NCI-H526 treated with DMSO at 0.1 percent for 48 hours (cell line): ENCODE results near the gene STAT4.
"Not testable (repeated sequence)": the region's sequence is repeated elsewhere in the genome, so short reads cannot be mapped to it uniquely, and the experiment has no call there.

Experiments
- DNase-seq: peaks from one replicate; lab custom pipeline; 2025; lab: John Stamatoyannopoulos, UW

Gene STAT4

DNA sequence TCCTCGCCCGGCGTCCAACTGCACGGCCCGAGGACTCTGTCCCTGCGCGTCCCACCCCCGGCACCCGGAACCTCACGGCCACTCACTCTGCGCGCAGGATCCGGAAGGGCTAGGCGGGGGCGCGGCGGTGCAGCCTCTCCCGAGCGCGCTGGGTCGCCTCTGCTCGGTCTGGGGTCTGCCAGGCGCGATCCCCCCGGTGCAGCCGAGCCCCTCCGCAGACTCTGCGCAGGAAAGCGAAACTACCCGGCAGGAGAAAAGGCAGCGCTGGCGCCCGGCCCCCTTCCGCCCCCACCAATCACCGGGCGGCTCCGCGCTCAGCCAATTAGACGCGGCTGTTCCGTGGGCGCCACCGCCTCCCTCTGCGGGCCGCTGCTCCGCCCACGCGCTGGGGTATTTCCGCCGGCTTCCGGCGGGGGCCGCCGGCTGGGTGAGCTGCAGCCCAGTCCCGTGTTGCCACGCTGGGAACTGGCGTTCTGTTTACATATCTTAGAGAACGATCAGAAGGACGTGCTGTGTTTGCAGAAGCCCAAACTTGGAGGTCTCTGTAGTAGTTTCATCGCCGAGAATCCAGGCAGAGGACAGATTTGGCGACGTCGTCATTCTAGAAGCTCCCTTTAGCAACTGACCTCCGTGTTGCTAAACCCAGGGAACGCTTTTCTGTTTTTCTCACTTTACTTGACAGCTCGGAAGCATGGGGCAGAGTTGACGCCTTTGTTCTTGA is 136.7 kb downstream of the STAT4 start, which contains the start of gene STAT1:
Gene STAT1 (minus strand): TSS at position 240 of the 721 bp plus-strand sequence. CDS start 4,168 bp downstream, outside the sequence.
- DNase-seq, result peak; percentile 89

DNA sequence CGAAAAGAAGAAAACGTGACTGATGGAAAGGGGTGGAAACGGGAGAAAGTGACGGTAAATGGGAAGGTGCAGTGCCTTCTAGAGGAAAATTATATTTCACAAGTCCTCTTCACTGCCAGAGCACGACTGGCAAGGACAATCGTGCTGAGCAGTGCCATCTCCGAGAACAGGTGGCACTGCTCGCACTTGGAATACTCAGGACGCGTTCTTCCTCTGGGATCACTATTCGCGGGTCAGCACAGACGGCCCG is 137.2 kb downstream of the STAT4 start:
- DNase-seq, result peak; percentile 67

DNA sequence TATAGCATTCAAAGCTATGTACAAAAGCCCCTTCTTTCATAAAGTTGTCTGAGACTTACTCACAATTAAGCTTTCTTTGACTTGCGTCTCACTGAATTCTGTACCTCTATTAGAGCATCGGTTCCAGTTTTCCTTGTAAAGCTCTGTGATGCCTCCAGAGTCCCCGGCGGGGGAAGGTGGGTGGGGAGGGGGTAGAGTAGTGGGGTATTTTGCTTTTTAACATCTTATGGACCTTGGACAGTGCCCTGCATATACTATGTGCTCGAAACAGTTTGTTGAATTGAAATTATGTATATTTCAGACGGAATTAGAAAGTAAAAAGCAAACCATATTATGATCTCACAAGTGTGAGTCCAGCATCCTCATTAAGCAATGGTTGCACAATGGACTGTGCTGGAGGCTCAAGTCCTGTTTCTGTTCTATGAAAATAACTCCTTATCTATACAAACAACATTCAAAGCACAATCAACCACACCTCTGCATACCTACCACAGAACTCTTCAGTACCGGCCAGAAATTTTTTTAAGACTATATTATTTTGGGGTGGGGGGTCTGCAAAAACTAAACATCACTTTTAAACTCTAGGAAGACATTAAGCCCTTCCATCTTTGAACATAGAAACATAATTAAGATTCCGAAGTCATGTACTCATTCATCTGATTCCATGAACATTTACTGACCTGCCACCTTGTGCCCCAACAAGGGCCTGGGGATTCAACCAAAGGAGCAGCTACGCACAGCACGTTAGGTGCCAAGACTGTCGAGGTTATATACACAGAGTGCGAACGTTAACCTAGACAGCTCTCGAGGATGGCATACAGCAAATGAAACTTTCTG is 137.7 kb downstream of the STAT4 start:
- DNase-seq, result peak; percentile 32

DNA sequence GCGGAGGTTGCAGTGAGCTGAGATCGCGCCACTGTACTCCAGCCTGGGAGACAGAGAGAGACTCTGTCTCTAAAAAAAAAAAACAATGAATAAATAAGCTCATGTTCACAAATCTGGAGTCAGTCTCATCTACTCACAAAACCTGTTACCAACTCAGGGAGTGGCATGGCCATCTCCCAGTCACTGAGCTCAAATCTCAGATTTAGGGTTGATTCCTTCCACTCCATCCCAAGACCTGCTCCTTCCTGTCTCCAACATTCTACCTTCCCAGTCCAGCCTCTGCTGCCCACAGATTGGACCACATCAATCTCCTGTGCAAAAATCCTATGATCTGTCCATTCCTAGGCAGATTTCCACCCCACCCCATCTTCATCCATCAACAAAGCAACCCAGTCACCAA is 138.4 kb downstream of the STAT4 start:
- DNase-seq, result no peak

DNA sequence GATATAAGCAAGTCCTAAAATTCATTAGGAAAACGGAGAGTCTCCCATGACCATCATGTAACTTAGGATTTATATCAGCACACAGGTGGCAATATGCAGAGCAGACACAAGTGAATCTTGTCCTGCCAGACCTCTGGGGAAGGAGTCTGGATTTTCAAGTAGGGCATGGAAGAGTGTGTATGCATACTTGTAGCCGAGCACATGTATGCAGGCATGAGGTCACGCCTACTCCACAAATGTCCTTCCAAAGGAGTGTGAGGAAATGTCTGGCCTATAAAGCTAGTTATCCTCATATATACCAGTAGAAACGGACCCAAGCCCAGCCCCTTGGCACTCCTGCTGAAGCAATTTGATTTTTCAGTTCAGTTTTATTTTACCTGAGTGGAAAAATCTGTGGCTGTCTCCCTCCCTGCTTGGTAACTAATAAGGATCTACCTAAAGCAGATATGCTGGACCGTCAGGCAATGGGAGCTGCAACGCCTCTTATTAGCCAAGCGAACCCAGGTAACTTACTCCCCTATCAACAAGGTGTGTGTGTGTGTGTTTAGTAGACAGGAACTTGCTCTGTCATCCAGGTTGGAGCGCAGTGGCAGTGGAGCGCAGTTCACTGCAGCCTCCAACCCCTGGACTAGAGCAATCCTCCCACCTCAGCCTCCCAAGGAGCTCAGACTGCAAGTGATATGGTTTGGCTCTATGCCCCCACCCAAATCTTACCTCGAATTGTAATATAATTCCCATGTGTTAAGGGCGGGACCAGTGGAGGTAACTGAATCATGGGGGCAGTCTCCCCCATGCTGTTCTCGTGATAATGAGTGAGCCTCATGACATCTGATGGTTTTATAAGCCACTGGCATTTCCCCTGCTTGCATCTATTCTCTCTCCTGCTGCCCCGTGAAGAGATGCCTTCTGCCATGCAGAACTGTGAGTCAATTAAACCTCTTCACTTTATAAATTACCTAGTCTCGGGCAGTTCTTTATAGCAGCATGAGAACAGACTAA is 139.6 kb downstream of the STAT4 start:
- DNase-seq, result no peak

DNA sequence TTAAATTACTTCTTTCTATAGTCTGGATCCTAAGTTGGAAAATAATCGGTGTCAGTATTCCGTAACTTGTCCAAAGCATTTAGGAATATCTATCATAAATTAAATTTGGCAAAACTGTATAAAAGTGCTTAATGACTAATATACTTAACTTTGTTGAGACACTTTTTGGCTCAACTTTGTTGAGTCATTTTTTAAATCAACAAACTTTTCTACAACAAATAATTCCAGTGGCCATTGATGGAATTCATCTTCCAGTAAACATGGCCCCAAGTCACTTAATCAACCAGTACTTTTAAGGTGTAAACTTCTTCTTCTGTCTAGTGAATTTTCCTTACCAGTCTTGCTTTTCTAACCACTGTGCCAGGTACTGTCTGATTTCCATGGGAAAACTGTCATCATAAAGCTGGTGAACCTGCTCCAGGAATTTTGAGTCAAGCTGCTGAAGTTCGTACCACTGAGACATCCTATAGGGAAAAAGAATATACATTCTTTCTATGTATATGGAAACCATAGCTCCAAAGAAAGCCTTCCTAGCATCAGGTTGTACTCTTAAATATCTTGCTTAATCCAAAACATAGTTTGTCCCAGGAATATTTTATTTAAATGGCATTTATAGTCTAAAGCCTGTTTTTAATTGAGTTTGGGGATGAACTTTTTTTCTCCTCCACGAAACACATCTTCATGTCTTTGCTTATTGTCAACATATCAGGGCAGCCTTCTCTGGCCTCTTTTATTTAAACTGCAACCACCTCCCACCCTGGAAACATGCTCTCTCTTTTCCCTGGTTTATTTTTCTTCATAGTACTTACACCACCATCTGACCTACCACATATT is 141.0 kb downstream of the STAT4 start:
- DNase-seq, result no peak

DNA sequence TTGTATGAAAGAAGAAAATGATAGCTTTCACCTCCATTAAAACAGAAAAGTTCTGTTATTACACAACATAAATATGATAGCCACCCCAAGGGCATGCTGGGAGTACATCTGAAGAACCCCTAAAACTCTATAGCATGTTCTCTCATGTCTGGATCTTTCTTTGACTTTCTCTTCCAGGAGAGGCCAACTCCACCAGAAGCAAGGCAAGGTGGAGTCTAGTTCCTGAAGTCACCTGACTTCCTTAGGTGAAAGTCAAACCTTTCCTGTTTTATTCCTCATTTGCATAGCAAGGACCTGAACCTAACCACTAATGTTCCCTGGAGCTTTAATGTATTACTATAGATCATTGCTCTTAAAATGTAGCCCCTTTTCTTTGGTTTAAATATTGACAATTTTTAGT is 142.5 kb downstream of the STAT4 start:
- peak; percentile 6 for DNase-seq

DNA sequence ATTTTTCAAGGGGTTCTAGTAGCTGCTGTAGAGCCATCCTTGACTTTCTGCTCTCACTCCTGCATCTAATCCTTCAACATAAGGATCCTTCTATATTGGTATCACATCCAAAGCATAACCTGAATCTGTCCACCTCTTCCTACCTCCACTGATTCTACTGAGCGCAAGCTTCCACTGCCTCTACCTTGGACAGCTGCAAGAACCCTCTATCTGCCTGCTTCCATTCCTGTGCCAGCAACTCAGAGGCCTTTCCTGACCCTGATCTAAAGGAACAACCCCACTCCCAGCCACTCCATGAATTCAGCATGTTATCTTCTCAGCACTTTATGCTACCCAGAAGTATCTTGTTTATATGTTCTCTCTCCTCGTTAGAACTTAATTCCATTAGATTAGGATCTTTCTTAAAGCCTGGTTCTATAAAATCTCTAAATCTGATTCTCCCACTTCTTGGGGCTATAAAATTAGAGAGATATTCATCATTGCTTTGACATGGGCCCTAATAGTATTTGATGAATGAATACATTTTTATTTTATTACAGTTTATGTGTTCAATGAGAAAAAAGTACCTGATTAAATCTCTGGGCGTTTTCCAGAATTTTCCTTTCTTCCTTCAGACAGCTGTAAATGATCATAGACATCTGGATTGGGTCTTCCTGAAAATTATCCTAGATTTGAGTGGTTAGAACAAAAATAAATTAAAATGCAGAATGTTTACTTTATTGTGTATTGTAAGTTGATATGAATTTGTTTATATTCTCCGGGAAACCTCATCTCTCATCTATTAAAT is 143.6 kb downstream of the STAT4 start:
- no peak for DNase-seq

DNA sequence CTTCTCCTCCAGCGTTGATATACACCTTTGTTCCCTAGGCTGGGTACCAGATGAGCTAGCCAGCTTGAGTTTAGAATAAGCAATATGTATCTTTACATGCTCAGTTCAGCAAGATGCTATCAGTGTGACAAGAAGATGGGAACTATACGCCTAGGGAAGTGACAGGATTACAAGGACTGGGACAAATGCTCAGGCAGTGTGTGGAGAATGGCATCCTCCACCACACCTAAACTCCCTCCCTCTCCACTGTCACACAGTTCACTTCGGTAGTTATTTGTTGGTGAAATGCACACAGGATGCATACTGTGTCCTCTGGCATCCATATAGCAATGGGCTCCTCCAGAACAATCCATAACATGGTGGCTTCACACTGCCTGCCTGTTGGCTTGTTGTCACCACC is 144.5 kb downstream of the STAT4 start:
- no peak for DNase-seq

DNA sequence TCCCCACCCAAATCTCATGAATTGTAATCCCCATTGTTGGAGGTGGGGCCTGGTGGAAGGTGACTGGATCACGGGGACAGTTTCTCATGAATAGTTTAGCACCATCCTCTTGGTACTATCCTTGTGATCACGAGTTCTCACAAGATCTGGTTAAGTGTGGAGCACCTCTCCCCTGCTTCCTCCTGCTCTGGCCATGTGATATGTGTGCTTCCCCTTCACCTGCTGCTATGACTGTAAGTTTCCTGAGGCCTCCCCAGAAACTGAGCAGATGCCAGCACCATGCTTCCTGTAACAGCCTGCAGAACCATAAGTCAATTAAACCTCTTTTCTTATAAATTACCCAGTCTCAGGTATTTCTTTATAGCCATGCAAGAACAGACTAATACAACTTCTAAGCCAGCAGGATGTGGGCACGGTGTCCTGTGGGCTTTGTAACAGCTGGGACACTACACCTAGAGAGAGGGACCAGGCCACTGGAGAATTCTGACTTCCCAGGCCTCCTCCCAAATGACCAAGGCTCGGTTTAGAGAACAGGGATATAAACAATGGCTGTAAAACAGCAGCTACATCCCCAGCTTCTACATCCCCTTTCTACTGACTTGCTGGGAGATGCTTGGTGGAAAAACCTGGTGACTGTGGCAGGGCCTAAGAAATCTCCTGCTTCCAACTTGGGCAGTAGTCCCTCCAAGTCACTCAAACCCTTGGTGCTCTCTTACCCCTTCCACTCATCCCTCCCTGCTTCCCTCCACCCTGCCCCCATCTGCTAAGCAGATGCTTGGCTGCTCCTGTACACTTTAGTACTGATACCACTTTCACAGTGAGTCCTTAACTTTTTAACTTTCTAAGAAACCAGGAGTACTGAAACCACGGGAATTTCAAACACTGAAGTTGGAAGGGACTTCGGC is 147.1 kb downstream of the STAT4 start:
- DNase-seq, result no peak

DNA sequence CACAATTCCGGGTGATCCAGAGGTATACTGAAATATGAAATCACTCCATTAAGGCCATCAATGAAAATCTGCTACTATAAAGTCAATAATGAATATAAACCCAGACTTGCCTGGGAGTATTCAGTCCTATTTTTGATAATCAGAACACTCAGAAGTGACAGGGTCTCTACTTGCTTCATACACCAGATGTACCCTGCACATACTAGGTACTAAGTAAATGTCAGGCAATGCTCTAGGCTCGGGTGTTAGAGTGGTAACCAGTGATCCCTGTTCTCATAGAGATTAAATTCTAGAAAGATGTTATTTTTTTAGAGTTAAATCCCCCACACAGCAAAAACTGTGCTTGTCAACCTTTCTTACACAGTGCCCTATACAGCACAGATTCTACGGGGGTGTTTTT is 149.2 kb downstream of the STAT4 start:
- DNase-seq, result no peak

DNA sequence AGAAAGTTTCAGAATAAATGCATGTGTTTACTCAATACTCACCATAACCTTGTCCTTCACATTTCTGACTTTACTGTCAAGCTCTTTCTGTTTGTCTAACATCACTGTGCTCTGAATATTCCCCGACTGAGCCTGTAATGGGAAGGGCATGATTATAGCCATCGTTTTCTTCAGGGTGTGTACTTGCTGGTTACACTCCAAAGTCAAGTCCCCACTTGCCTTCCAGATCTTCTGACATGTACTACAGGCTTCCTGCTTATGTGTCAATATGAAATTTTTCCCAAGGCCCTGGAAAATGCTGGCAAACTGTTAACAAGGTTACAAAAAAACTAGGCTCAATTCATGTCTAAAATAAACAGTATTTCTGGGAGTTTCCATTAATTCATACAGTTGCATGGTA is 149.8 kb downstream of the STAT4 start:
- no peak for DNase-seq

DNA sequence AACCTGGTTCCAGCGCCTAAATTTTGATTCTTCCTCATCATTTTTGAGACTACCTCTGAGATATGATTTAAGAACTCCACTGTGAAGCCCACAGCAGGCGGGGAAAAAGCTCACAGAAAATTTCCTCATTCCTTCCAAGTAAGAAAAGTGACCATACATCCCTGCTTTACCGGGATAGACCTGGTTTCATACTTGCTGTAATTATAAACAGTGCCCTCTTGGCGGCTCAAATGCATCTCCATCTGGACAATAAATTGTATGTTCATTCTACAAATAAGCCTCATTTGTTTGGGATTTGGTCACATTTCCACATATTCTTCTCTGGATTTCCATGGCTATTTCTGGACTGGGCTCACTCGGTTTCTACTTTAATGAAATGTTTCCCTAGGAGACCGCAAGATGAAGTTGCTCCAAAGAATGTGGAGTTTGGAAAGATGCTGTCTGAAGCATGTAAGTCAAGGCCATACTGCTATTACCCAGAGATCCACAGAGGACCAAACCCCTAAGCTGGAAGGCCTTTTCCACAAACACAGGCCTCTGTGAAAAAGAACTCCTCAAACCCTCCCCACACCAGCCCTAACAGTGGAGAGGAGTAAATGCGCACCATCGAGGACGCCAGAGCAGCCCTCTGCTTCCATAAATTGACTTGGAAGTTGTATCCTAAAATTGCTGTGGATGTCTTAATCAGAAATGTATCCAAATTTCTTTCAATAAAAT is 150.7 kb downstream of the STAT4 start:
- DNase-seq, result no peak

DNA sequence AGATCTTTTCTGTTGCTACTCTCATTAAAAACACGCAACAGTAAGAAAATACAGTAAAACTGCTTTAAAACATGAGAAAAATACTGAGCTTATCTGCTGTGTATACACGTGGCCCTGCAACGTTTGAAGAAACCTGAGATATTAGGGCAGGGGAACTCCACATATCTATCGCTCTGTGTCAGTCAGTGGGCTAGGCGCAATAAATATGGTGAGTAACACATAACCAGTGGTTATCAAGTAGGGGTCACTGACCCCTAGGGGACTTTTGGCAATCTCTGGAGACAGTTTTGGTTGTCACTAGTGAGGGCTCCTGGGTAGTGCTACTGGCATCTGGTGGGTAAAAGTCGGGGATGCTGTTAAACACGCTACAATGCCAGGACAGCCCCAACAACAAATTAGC is 151.7 kb downstream of the STAT4 start:
- no peak for DNase-seq

DNA sequence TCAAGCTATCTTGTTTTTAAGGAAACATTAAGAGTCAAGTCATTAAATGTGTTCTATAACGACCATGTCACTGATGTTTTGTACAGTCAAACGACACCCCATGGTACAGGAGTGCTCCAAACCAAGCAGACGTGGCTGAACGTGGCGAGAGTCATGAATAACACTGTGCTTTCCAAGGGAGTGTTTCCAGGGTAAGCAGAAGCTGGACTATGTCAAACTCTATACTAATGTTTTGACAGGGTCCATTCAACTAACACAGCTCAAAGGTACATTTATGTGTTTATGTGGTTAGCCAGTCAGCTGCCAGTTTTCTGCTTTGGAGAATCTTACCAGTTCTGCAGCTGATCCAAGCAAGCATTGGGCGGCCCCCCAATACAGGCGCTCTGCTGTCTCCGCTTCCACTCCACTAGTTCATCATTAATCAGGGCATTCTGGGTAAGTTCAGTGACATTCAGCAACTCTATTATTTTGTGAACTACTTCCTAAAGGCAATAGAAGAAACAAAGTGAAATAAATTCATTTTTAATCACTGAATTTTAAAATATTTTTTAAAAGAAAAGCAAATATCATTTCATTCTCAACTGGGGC is 153.2 kb downstream of the STAT4 start:
- DNase-seq, result no peak

DNA sequence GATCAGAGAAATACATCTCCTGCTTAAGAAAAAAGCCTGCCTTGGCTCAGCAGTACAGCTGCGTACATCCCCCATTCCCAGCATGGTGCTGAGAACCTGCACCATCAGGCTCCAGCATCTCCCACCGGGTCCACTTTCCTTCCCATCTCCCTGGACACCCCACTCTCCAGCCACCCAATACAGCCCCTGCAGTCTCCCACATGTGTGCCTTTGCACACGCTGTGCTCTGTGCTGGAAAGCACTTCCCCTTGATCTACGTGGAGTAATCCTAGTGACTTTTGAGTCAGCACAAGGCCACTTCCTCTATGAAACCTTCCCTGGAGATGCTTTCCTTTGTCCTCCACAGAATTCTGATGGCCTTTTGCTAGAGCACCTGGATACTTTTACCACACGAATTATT is 153.8 kb downstream of the STAT4 start:
- DNase-seq, result no peak

DNA sequence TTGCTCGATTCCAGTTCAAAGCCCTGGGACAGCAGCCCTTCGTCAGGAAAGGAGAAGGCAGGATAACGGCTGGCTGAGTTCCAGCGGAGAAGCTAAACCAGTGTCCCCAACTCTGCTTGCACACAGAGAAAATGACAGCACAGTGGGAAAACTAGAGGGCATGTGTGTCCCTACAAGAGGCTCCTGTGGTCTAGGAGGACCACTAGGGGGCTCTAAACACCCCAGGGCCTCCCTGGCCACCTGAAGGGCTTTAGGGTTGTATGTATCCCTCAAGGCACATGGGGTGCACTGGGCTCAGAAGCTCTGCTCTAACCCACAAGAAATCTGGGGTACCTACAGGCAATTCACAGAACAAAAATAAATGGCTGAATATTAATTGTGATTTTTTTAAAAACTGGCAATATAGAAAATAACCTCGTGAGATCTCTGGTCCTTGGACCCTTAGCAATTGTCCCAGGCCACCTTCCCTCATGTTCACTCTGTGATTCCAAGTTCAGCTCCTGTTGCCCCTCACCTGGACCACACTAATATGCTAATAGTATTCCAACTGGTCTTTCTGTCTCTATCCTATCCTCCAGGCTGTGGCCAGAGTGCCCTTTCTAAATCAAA is 154.4 kb downstream of the STAT4 start:
- DNase-seq, result peak; percentile 5

DNA sequence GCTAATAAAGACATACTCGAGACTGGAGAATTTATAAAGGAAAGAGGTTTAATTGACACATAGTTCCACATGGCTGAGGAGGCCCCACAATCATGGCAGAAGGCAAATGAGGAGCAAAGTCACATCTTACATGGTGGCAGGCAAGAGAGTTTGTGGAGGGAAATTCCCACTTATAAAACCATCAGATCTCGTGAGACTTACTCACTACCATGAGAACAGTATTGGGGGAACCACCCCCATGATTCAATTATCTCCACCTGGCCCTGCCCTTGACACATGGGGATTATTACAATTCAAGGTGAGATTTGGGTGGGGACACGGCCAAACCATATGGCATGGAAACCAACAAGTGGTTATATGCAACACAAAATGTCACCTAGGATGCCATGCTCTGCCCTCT is 155.5 kb downstream of the STAT4 start:
- DNase-seq, result not testable (repeated sequence)
